B cell (primary cell): Measurements from ENCODE around the gene SPOCK1.

Source experiments
- EZH2 ChIP-seq: IDR thresholded peaks from 2 replicates; pipeline ENCODE4 v1.6.1; 2012; ENCODE audit warnings: borderline replicate concordance, low read depth, mild to moderate bottlenecking, moderate library complexity, low read length; ENCODE audit not compliant: insufficient read depth, poor library complexity, severe bottlenecking
- TF ChIP-seq, protein P1 (sequence below): fragments of 200-600 bp; IDR thresholded peaks from one replicate; pipeline ENCODE4 v1.8.0; 2022; ENCODE audit warnings: antibody characterized with exemption, mild to moderate bottlenecking

DNA sequence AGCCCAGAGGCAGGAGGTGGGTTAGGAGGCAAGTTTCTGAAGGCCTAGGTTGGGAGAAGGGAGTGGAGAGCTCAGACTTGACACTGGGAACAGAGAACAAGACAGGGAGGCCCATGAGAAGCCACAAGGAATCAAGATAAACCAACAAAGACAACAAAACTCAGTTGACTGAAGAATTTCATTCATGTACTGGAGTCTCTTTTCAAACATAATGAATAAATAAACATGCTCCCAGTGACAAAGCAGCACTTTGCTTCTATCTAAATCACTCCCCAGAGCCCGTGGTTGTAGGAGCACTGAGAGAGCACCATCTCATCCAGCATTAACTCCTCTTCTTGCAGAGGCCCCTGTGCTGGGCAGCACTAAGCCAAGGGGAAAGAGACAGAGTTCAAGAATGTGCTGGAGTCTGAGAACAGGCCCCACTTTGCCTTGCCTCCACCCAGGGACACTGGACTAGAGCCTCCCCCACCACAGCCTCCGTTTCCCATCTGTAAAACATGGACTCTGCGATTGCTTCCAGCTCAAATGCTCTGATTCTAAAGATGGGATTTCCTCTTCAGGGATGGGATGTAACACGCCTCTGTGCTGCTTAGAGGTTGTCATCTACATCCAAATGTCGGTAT, 282.0 kb downstream of the SPOCK1 start:
- TF ChIP-seq EZH2 = no peak
- TF ChIP-seq, protein P1, sequence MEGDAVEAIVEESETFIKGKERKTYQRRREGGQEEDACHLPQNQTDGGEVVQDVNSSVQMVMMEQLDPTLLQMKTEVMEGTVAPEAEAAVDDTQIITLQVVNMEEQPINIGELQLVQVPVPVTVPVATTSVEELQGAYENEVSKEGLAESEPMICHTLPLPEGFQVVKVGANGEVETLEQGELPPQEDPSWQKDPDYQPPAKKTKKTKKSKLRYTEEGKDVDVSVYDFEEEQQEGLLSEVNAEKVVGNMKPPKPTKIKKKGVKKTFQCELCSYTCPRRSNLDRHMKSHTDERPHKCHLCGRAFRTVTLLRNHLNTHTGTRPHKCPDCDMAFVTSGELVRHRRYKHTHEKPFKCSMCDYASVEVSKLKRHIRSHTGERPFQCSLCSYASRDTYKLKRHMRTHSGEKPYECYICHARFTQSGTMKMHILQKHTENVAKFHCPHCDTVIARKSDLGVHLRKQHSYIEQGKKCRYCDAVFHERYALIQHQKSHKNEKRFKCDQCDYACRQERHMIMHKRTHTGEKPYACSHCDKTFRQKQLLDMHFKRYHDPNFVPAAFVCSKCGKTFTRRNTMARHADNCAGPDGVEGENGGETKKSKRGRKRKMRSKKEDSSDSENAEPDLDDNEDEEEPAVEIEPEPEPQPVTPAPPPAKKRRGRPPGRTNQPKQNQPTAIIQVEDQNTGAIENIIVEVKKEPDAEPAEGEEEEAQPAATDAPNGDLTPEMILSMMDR = no peak
